Epithelial cell of proximal tubule (primary cell): ENCODE data around the gene NHSL1. TPM values are rescaled to one million over a fixed set of nuclear protein-coding genes. Genes with fewer than 3 reads are reported as not detected.

Experiments used
- DNase-seq: peaks from one replicate; pipeline ENCODE4 v3.0.0-alpha.2; 2011; ENCODE audit warnings: low read depth
- H3K4me3 ChIP-seq: 2 replicates; pipeline ENCODE4 v1.5.1; 2011; ENCODE audit warnings: low read depth, mild to moderate bottlenecking, low read length
- total RNA-seq: library from RNA; depleted of rRNA; stranded (reverse); fragments of >200 nt; gene quantifications from 2 replicates; pipeline ENCODE4 v1.2.3, GENCODE V29; 2015
- TF ChIP-seq, protein P1 (sequence below): conservative IDR thresholded peaks from 2 replicates; pipeline ENCODE4 v1.5.1; 2012; ENCODE audit warnings: low read depth, mild to moderate bottlenecking, low read length

NHSL1 gene
- total RNA-seq, 1 donor from 2014 or later: 4.0 TPM

- DNase-seq: no peak
- TF ChIP-seq, protein P1, sequence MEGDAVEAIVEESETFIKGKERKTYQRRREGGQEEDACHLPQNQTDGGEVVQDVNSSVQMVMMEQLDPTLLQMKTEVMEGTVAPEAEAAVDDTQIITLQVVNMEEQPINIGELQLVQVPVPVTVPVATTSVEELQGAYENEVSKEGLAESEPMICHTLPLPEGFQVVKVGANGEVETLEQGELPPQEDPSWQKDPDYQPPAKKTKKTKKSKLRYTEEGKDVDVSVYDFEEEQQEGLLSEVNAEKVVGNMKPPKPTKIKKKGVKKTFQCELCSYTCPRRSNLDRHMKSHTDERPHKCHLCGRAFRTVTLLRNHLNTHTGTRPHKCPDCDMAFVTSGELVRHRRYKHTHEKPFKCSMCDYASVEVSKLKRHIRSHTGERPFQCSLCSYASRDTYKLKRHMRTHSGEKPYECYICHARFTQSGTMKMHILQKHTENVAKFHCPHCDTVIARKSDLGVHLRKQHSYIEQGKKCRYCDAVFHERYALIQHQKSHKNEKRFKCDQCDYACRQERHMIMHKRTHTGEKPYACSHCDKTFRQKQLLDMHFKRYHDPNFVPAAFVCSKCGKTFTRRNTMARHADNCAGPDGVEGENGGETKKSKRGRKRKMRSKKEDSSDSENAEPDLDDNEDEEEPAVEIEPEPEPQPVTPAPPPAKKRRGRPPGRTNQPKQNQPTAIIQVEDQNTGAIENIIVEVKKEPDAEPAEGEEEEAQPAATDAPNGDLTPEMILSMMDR: no peak
Observed at GRCh38 chr6:138401960-138402837, 97.1 kb downstream of the NHSL1 start.

GRCh38 chr6:138400326-138400725, 99.0 kb downstream of the NHSL1 start:
- TF ChIP-seq, protein P1: no peak
- no peak for DNase-seq
- H3K4me3 ChIP-seq: no peak overlapping the region

More at GRCh38 chr6:138401960-138402837, 97.1 kb downstream of the NHSL1 start:
- no peak overlapping the region for H3K4me3 ChIP-seq

GRCh38 chr6:138397128-138398122, 101.9 kb downstream of the NHSL1 start:
- no peak for DNase-seq
- TF ChIP-seq, protein P1: no peak
- H3K4me3 ChIP-seq: no peak overlapping the region

GRCh38 chr6:138396709-138397108, 102.6 kb downstream of the NHSL1 start:
- no peak overlapping the region for H3K4me3 ChIP-seq
- DNase-seq: no peak
- TF ChIP-seq, protein P1: no peak

GRCh38 chr6:138393871-138394783, 105.2 kb downstream of the NHSL1 start:
- no peak for DNase-seq
- TF ChIP-seq, protein P1: no peak
- H3K4me3 ChIP-seq: no peak overlapping the region

- TF ChIP-seq, protein P1: no peak
- no peak overlapping the region for H3K4me3 ChIP-seq
- DNase-seq: no peak
Observed at GRCh38 chr6:138389551-138389950, 109.7 kb downstream of the NHSL1 start.
